Stimulated activated CD8-positive, alpha-beta memory T cell treated with anti-CD3 and anti-CD28 coated beads, Interleukin-2, amount 100 ng/mL, for 48 hours (primary cell): ENCODE data around the gene APOM.

Experiments used
- DNase-seq, 2 donors: peaks; one replicate each; pipeline ENCODE4 v3.0.0-alpha.2; 2020; ENCODE audit warnings: low read depth in 2 of 2

The APOM gene

GRCh38 chr6:31658158-31658688, 2.5 kb downstream of the APOM start:
- no peak for DNase-seq

- DNase-seq, result no peak
Observed at GRCh38 chr6:31658983-31659648, 3.4 kb downstream of the APOM start.

- peak in 1 of 2 donors; percentile 23 for DNase-seq
Observed at GRCh38 chr6:31659649-31660380, 4.1 kb downstream of the APOM start.

- DNase-seq, result peak; percentile 75 to 81
Observed at GRCh38 chr6:31660381-31661261, 4.9 kb downstream of the APOM start, which contains the start of gene C6orf47. C6orf47 (minus strand) TSS chr6:31660778; CDS start chr6:31659947, 831 bp downstream.

GRCh38 chr6:31661262-31662123, 5.8 kb downstream of the APOM start:
- no peak for DNase-seq

- no peak for DNase-seq
Observed at GRCh38 chr6:31662124-31662723, 6.5 kb downstream of the APOM start.

GRCh38 chr6:31663126-31663960, 7.6 kb downstream of the APOM start:
- no peak for DNase-seq

- no peak for DNase-seq
Observed at GRCh38 chr6:31663961-31664789, 8.5 kb downstream of the APOM start.

- peak; percentile 77 to 83 for DNase-seq
Observed at GRCh38 chr6:31664790-31665500, 9.3 kb downstream of the APOM start, which contains the start of gene GPANK1. GPANK1 (minus strand) TSS chr6:31664997; CDS start chr6:31664478, 519 bp downstream.

GRCh38 chr6:31665501-31666336, 10.0 kb downstream of the APOM start, which contains the start of gene CSNK2B:
CSNK2B (plus strand) TSS chr6:31666080; CDS start chr6:31666832, 752 bp downstream.
- peak; percentile 96 to 97 for DNase-seq

- DNase-seq, result no peak
Observed at GRCh38 chr6:31666337-31666965, 10.8 kb downstream of the APOM start.

GRCh38 chr6:31669676-31670075, 14.0 kb downstream of the APOM start, which contains the start of gene LY6G5B:
LY6G5B (plus strand) TSS chr6:31669976; CDS start chr6:31670951, 975 bp downstream.
- no peak for DNase-seq

GRCh38 chr6:31676322-31676903, 20.7 kb downstream of the APOM start:
- no peak for DNase-seq

- no peak for DNase-seq
Observed at GRCh38 chr6:31676904-31677303, 21.2 kb downstream of the APOM start.

GRCh38 chr6:31677955-31678354, 22.3 kb downstream of the APOM start:
- DNase-seq, result no peak
